ENCODE results near the gene KRT14. TPM values are rescaled to one million over a fixed set of nuclear protein-coding genes. Genes with fewer than 3 reads are reported as not detected.
"Not testable (repeated sequence)": the region's sequence is repeated elsewhere in the genome, so short reads cannot be mapped to it uniquely, and the experiment has no call there.

The KRT14 gene
- total RNA-seq, 1 donor from 2014 or later: not detected

GRCh38 chr17:41610965-41611640 is 24.4 kb upstream of the KRT14 start:
- TF ChIP-seq CTCF (IDR thresholded peaks at IDR 0.05; ENCODE audit: partially characterized antibody, unreplicated experiment): no peak
- H3K27ac Mint-ChIP-seq (ENCODE audit: unreplicated experiment): no peak overlapping the region
- DNase-seq: no peak
- peaks cover 5% of the 10 kb centered on the region for H3K27me3 Mint-ChIP-seq (ENCODE audit: unreplicated experiment)
- peaks cover 10% of the 10 kb centered on the region for H3K36me3 Mint-ChIP-seq (ENCODE audit: unreplicated experiment)
- no peak overlapping the region for H3K4me3 Mint-ChIP-seq (ENCODE audit: unreplicated experiment)
- H3K4me1 Mint-ChIP-seq (ENCODE audit: low read depth, unreplicated experiment): no peaks in the 10 kb centered on the region
- peaks cover 3% of the 10 kb centered on the region for H3K9me3 Mint-ChIP-seq (ENCODE audit: unreplicated experiment)

GRCh38 chr17:41610061-41610517 is 23.4 kb upstream of the KRT14 start:
- not testable (repeated sequence) for H3K4me1 Mint-ChIP-seq (ENCODE audit: low read depth, unreplicated experiment); H3K4me3 Mint-ChIP-seq (ENCODE audit: unreplicated experiment); H3K9me3 Mint-ChIP-seq (ENCODE audit: unreplicated experiment); H3K27me3 Mint-ChIP-seq (ENCODE audit: unreplicated experiment); H3K27ac Mint-ChIP-seq (ENCODE audit: unreplicated experiment)
- DNase-seq: peak; percentile 46
- H3K36me3 Mint-ChIP-seq (ENCODE audit: unreplicated experiment): peaks cover 10% of the 10 kb centered on the region

GRCh38 chr17:41606930-41607329 is 20.2 kb upstream of the KRT14 start:
- not testable (repeated sequence) for DNase-seq; H3K4me3 Mint-ChIP-seq (ENCODE audit: unreplicated experiment); H3K4me1 Mint-ChIP-seq (ENCODE audit: low read depth, unreplicated experiment); H3K27ac Mint-ChIP-seq (ENCODE audit: unreplicated experiment); H3K27me3 Mint-ChIP-seq (ENCODE audit: unreplicated experiment); H3K9me3 Mint-ChIP-seq (ENCODE audit: unreplicated experiment)
- peaks cover 10% of the 10 kb centered on the region for H3K36me3 Mint-ChIP-seq (ENCODE audit: unreplicated experiment)

DNA sequence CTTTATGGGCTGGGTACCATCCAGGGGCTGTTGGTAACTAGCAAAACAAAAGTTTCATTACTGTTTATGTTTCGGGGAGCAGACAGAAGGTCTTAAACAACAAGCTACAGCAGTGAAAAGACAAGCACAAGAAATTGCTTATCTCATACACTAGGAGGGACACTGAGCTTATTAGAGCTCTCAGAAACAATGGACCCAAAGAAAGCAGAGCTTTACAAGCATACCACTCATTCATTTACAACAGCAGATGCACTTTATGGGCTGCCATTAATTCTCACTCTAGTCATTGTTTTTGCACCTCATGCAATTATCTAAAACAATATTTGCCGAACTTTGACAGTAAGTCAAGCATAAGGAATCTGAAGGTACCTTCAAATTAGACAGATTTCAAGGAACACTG is 15.8 kb upstream of the KRT14 start:
- no peak for DNase-seq
- peaks cover 10% of the 10 kb centered on the region for H3K36me3 Mint-ChIP-seq (ENCODE audit: unreplicated experiment)

GRCh38 chr17:41600318-41600717 is 13.6 kb upstream of the KRT14 start:
- peaks cover 3% of the 10 kb centered on the region for H3K9me3 Mint-ChIP-seq (ENCODE audit: unreplicated experiment)
- H3K4me3 Mint-ChIP-seq (ENCODE audit: unreplicated experiment): no peak overlapping the region
- DNase-seq: no peak
- peaks cover 7% of the 10 kb centered on the region for H3K4me1 Mint-ChIP-seq (ENCODE audit: low read depth, unreplicated experiment)
- TF ChIP-seq CTCF (IDR thresholded peaks at IDR 0.05; ENCODE audit: partially characterized antibody, unreplicated experiment): no peak
- H3K27me3 Mint-ChIP-seq (ENCODE audit: unreplicated experiment): peaks cover 4% of the 10 kb centered on the region
- H3K27ac Mint-ChIP-seq (ENCODE audit: unreplicated experiment): no peak overlapping the region
- no peaks in the 10 kb centered on the region for H3K36me3 Mint-ChIP-seq (ENCODE audit: unreplicated experiment)

More for the DNA sequence above, 15.8 kb upstream of the KRT14 start:
- H3K4me3 Mint-ChIP-seq (ENCODE audit: unreplicated experiment): no peak overlapping the region
- TF ChIP-seq CTCF (IDR thresholded peaks at IDR 0.05; ENCODE audit: partially characterized antibody, unreplicated experiment): no peak
- no peaks in the 10 kb centered on the region for H3K27me3 Mint-ChIP-seq (ENCODE audit: unreplicated experiment)
- H3K27ac Mint-ChIP-seq (ENCODE audit: unreplicated experiment): no peak overlapping the region
- H3K4me1 Mint-ChIP-seq (ENCODE audit: low read depth, unreplicated experiment): peaks cover 5% of the 10 kb centered on the region
- no peaks in the 10 kb centered on the region for H3K9me3 Mint-ChIP-seq (ENCODE audit: unreplicated experiment)

DNA sequence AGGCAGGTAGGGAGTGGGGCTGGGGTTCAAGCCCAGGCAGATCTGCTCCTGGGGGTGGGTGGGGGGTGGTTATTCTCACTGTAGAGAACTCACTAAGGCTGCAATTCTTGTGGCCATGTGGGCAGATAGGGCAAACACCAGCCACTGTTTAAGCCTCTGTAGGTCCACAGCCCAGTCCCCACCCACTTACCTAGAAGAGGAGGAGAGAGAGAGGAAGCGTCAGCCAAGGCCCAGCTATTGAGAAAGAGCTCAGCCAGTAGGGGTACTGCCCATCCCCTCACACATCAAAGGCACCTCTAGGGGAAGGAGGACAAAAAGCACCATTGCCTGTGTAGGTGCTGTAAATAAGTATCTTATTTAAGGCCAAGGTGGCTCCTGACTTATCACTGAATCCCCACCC is 13.0 kb upstream of the KRT14 start:
- Mint-ChIP-seq H3K27ac (ENCODE audit: unreplicated experiment) (no peak overlapping the region), H3K36me3 (ENCODE audit: unreplicated experiment) (no peaks in the 10 kb centered on the region), H3K27me3 (ENCODE audit: unreplicated experiment) (peaks cover 4% of the 10 kb centered on the region), H3K9me3 (ENCODE audit: unreplicated experiment) (peaks cover 3% of the 10 kb centered on the region), H3K4me1 (ENCODE audit: low read depth, unreplicated experiment) (peaks cover 7% of the 10 kb centered on the region), H3K4me3 (ENCODE audit: unreplicated experiment) (no peak overlapping the region)
- no peak for TF ChIP-seq CTCF (IDR thresholded peaks at IDR 0.05; ENCODE audit: partially characterized antibody, unreplicated experiment)
- DNase-seq: no peak

All from glutamatergic neuron (in vitro differentiated cells).